ENCODE data around the gene ATRN. TPM values are rescaled to one million over a fixed set of nuclear protein-coding genes. Genes with fewer than 3 reads are reported as not detected.

Gene ATRN
- total and polyA plus RNA-seq, 2 experiments from 2014 or later = 14.7 to 71.1 TPM

- Histone ChIP-seq H2AFZ (no peak overlapping the region), H3K4me3 (no peak overlapping the region), H3K4me2 (no peak overlapping the region), H3K79me2 (no peaks in the 10 kb centered on the region), H3K27me3 (no peaks in the 10 kb centered on the region), H3K36me3 (replicated peaks; ENCODE audit: insufficient read depth, low read depth) (no peaks in the 10 kb centered on the region), H3K9me2 (replicated peaks; ENCODE audit: insufficient read depth) (no peaks in the 10 kb centered on the region), H3K9me3 (ENCODE audit: low read depth) (no peaks in the 10 kb centered on the region), H4K20me1 (ENCODE audit: insufficient read depth, poor library complexity, severe bottlenecking) (no peaks in the 10 kb centered on the region), H3K27ac (no peak overlapping the region), H3K4me1 (ENCODE audit: insufficient read depth) (no peaks in the 10 kb centered on the region)
- DNase-seq (ENCODE audit: low spot score) = no peak
- WGBS (ENCODE audit: low lambda C conversion rate, missing lambda C conversion rate) = 72% methylated on average over 1 of the region's 1 CpG
- TF ChIP-seq EZH2 (IDR thresholded peaks at IDR 0.05; ENCODE audit: borderline replicate concordance) (no peak), EZH2phosphoT487 (IDR thresholded peaks at IDR 0.05; ENCODE audit: low read depth, severe bottlenecking, unreplicated experiment) (no peak), CTCF (IDR thresholded peaks at IDR 0.05; ENCODE audit: poor library complexity) (no peak)
Observed at GRCh38 chr20:3550837-3551236, 80.0 kb downstream of the ATRN start.

- no peaks in the 10 kb centered on the region for H3K36me3 ChIP-seq (replicated peaks; ENCODE audit: insufficient read depth, low read depth)
- TF ChIP-seq CTCF (IDR thresholded peaks at IDR 0.05; ENCODE audit: poor library complexity) (no peak), EZH2phosphoT487 (IDR thresholded peaks at IDR 0.05; ENCODE audit: low read depth, severe bottlenecking, unreplicated experiment) (no peak), EZH2 (IDR thresholded peaks at IDR 0.05; ENCODE audit: borderline replicate concordance) (no peak)
Observed at GRCh38 chr20:3551681-3552434, 81.0 kb downstream of the ATRN start.

GRCh38 chr20:3553663-3554062 is 82.8 kb downstream of the ATRN start:
- H3K36me3 ChIP-seq (replicated peaks; ENCODE audit: insufficient read depth, low read depth) = no peaks in the 10 kb centered on the region
- H2AFZ ChIP-seq = no peak overlapping the region
- H3K4me3 ChIP-seq = no peak overlapping the region
- no peak overlapping the region for H3K4me2 ChIP-seq
- peaks cover 2% of the 10 kb centered on the region for H3K79me2 ChIP-seq
- 80% methylated on average over 3 of the region's 3 CpGs for WGBS (ENCODE audit: low lambda C conversion rate, missing lambda C conversion rate)
- H3K27ac ChIP-seq = no peak overlapping the region
- no peak for DNase-seq (ENCODE audit: low spot score)
- no peak for TF ChIP-seq CTCF (IDR thresholded peaks at IDR 0.05; ENCODE audit: poor library complexity)
- no peak for TF ChIP-seq EZH2phosphoT487 (IDR thresholded peaks at IDR 0.05; ENCODE audit: low read depth, severe bottlenecking, unreplicated experiment)
- TF ChIP-seq EZH2 (IDR thresholded peaks at IDR 0.05; ENCODE audit: borderline replicate concordance) = no peak
- H3K27me3 ChIP-seq = no peaks in the 10 kb centered on the region
- H3K4me1 ChIP-seq (ENCODE audit: insufficient read depth) = no peaks in the 10 kb centered on the region
- H3K9me2 ChIP-seq (replicated peaks; ENCODE audit: insufficient read depth) = no peaks in the 10 kb centered on the region
- H4K20me1 ChIP-seq (ENCODE audit: insufficient read depth, poor library complexity, severe bottlenecking) = no peaks in the 10 kb centered on the region
- H3K9me3 ChIP-seq (ENCODE audit: low read depth) = no peaks in the 10 kb centered on the region

More at GRCh38 chr20:3551681-3552434, 81.0 kb downstream of the ATRN start:
- peak overlapping the region; percentile 29 for H3K27ac ChIP-seq
- no peaks in the 10 kb centered on the region for H4K20me1 ChIP-seq (ENCODE audit: insufficient read depth, poor library complexity, severe bottlenecking)
- no peaks in the 10 kb centered on the region for H3K27me3 ChIP-seq
- H3K4me3 ChIP-seq = no peak overlapping the region
- H3K79me2 ChIP-seq = peaks cover 2% of the 10 kb centered on the region
- no peak overlapping the region for H3K4me2 ChIP-seq
- H2AFZ ChIP-seq = no peak overlapping the region
- no peaks in the 10 kb centered on the region for H3K4me1 ChIP-seq (ENCODE audit: insufficient read depth)
- no peak for DNase-seq (ENCODE audit: low spot score)
- no peaks in the 10 kb centered on the region for H3K9me3 ChIP-seq (ENCODE audit: low read depth)
- no peaks in the 10 kb centered on the region for H3K9me2 ChIP-seq (replicated peaks; ENCODE audit: insufficient read depth)

All from hepatocyte (in vitro differentiated cells).